K562 (cell line): Measurements from ENCODE around the gene RAB6B.

Experiments used
- CHD1 ChIP-seq: fragments of 200-600 bp; sonication (generic); IDR thresholded peaks from one replicate; pipeline ENCODE4 v1.6.1; 2012; ENCODE audit warnings: mild to moderate bottlenecking, moderate library complexity, low read length, inconsistent platforms
- EGR1 ChIP-seq: fragments of 450-650 bp; conservative IDR thresholded peaks from 2 replicates; pipeline ENCODE4 v1.6.1; 2017; ENCODE audit warnings: mild to moderate bottlenecking
- FOSL1 ChIP-seq: fragments of 200-800 bp; sonication (Bioruptor generic); conservative IDR thresholded peaks from 2 replicates; pipeline ENCODE4 v1.6.1; 2016; ENCODE audit warnings: missing genetic modification characterization, missing compliant biosample characterization
- MIER1 ChIP-seq: fragments of 450-650 bp; IDR thresholded peaks from 2 replicates; pipeline ENCODE4 v1.6.1; 2016; ENCODE audit warnings: antibody characterized with exemption, mild to moderate bottlenecking, low read depth
- PHF20 ChIP-seq: fragments of 450-650 bp; IDR thresholded peaks from 2 replicates; pipeline ENCODE4 v1.6.1; 2018; ENCODE audit not compliant: partially characterized antibody
- POLR2A ChIP-seq: fragments of 450-650 bp; conservative IDR thresholded peaks from 2 replicates; pipeline ENCODE4 v1.6.1; 2016
- RB1 ChIP-seq: fragments of 450-650 bp; IDR thresholded peaks from 2 replicates; pipeline ENCODE4 v1.6.1; 2017; ENCODE audit warnings: low read depth, mild to moderate bottlenecking
- RBM22 ChIP-seq: fragments of 200-400 bp; formaldehyde crosslinking; IDR thresholded peaks from 2 replicates; pipeline ENCODE4 v1.6.1; 2018; ENCODE audit warnings: low read length, low read depth; ENCODE audit not compliant: poor library complexity, severe bottlenecking
- SIN3B ChIP-seq: fragments of 450-650 bp; IDR thresholded peaks from 2 replicates; pipeline ENCODE4 v1.6.1; 2017; ENCODE audit warnings: low read depth, mild to moderate bottlenecking, moderate library complexity
- TF ChIP-seq, protein P1 (sequence below): fragments of 450-650 bp; IDR thresholded peaks from 2 replicates; pipeline ENCODE4 v1.6.1; 2018; ENCODE audit not compliant: partially characterized antibody
- TF ChIP-seq, protein P2 (sequence below), 3 experiments: IDR thresholded peaks in 2 of 3; conservative IDR thresholded peaks in 1 of 3; 2 replicates each; pipeline ENCODE4 v1.5.1; 2011 to 2012; ENCODE audit warnings: low read length in 3 of 3, mild to moderate bottlenecking in 3 of 3, control low read depth in 2 of 3, improper control_type of control experiment in 1 of 3, inconsistent platforms in 1 of 3, low read depth in 1 of 3, mixed read lengths in 1 of 3, moderate library complexity in 1 of 3; ENCODE audit not compliant: insufficient read depth in 2 of 3
- TF ChIP-seq, protein P3 (sequence below): sonication (generic); formaldehyde crosslinking; IDR thresholded peaks from 2 replicates; pipeline ENCODE4 v1.8.0; 2022; ENCODE audit warnings: mild to moderate bottlenecking, missing genetic modification reagents, borderline replicate concordance

DNA sequence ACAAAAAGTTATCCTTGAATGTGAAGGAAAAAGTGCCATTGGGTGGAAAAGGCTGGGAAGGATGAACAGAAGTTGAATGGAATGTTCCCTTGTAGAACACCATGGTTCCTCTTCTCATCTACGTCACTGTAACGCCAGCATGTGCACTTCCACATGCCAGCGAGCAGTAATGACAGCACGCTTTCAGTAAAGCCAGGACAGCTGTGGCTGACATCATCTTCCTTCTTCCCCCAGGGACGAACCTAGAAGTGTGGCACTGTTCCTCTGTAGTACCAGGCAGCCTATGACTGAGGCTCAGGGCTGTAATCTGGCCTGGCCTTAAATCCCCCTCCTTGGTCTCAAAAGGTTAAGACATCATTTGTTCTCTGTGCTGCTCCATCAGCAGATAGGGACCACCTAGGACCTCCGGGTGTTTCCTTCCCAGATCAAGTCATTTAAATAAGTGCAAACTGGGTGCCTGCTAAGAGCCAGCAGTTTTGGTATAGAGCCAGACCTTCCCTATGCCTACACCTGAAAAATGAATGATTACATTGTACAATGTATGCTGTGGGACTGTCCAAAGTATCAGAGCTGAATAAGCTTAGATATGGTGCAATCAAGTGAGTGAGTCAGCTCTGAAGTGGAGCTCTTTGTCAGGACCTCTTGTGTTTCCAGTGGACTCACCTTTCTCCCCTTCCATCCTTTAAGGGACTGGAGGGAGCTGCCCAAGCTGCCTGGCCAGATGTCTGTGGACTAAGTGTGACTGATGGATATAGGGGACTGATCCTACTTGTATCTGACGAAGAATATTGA, 95.7 kb downstream of the RAB6B start:
- TF ChIP-seq, protein P1, sequence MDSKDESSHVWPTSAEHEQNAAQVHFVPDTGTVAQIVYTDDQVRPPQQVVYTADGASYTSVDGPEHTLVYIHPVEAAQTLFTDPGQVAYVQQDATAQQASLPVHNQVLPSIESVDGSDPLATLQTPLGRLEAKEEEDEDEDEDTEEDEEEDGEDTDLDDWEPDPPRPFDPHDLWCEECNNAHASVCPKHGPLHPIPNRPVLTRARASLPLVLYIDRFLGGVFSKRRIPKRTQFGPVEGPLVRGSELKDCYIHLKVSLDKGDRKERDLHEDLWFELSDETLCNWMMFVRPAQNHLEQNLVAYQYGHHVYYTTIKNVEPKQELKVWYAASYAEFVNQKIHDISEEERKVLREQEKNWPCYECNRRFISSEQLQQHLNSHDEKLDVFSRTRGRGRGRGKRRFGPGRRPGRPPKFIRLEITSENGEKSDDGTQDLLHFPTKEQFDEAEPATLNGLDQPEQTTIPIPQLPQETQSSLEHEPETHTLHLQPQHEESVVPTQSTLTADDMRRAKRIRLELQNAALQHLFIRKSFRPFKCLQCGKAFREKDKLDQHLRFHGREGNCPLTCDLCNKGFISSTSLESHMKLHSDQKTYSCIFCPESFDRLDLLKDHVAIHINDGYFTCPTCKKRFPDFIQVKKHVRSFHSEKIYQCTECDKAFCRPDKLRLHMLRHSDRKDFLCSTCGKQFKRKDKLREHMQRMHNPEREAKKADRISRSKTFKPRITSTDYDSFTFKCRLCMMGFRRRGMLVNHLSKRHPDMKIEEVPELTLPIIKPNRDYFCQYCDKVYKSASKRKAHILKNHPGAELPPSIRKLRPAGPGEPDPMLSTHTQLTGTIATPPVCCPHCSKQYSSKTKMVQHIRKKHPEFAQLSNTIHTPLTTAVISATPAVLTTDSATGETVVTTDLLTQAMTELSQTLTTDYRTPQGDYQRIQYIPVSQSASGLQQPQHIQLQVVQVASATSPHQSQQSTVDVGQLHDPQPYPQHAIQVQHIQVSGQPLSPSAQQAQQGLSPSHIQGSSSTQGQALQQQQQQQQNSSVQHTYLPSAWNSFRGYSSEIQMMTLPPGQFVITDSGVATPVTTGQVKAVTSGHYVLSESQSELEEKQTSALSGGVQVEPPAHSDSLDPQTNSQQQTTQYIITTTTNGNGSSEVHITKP = no peak
- no peak for TF ChIP-seq CHD1
- no peak for TF ChIP-seq RBM22
- TF ChIP-seq FOSL1 (tag) = no peak
- TF ChIP-seq, protein P2, sequence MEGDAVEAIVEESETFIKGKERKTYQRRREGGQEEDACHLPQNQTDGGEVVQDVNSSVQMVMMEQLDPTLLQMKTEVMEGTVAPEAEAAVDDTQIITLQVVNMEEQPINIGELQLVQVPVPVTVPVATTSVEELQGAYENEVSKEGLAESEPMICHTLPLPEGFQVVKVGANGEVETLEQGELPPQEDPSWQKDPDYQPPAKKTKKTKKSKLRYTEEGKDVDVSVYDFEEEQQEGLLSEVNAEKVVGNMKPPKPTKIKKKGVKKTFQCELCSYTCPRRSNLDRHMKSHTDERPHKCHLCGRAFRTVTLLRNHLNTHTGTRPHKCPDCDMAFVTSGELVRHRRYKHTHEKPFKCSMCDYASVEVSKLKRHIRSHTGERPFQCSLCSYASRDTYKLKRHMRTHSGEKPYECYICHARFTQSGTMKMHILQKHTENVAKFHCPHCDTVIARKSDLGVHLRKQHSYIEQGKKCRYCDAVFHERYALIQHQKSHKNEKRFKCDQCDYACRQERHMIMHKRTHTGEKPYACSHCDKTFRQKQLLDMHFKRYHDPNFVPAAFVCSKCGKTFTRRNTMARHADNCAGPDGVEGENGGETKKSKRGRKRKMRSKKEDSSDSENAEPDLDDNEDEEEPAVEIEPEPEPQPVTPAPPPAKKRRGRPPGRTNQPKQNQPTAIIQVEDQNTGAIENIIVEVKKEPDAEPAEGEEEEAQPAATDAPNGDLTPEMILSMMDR (IDR thresholded peaks at IDR 0.05 in 2 of 3, conservative IDR thresholded peaks at IDR 0.05 in 1 of 3; ENCODE audit: insufficient read depth in 2 of 3, low read depth in 1 of 3, low read length in 3 of 3) = no peak
- TF ChIP-seq, protein P3, sequence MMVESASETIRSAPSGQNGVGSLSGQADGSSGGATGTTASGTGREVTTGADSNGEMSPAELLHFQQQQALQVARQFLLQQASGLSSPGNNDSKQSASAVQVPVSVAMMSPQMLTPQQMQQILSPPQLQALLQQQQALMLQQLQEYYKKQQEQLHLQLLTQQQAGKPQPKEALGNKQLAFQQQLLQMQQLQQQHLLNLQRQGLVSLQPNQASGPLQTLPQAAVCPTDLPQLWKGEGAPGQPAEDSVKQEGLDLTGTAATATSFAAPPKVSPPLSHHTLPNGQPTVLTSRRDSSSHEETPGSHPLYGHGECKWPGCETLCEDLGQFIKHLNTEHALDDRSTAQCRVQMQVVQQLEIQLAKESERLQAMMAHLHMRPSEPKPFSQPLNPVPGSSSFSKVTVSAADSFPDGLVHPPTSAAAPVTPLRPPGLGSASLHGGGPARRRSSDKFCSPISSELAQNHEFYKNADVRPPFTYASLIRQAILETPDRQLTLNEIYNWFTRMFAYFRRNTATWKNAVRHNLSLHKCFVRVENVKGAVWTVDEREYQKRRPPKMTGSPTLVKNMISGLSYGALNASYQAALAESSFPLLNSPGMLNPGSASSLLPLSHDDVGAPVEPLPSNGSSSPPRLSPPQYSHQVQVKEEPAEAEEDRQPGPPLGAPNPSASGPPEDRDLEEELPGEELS (CRISPR knock-in tag) = no peak
- TF ChIP-seq MIER1 = no peak
- TF ChIP-seq POLR2A = no peak
- no peak for TF ChIP-seq SIN3B
- no peak for TF ChIP-seq PHF20
- no peak for TF ChIP-seq EGR1
- TF ChIP-seq RB1 = no peak
